H1 (cell line): ENCODE results near the gene CPLX1.

ENCODE experiments used
- CEBPB ChIP-seq: IDR thresholded peaks from 2 replicates; pipeline ENCODE4 v1.6.1; 2012; ENCODE audit warnings: low read depth, low read length
- CHD2 ChIP-seq: IDR thresholded peaks from 2 replicates; pipeline ENCODE4 v1.6.1; 2012; ENCODE audit warnings: low read length, improper control_type of control experiment
- GTF2F1 ChIP-seq: IDR thresholded peaks from 2 replicates; pipeline ENCODE4 v1.6.1; 2012; ENCODE audit warnings: low read depth, low read length, improper control_type of control experiment, borderline replicate concordance
- HDAC6 ChIP-seq: IDR thresholded peaks from one replicate; pipeline ENCODE4 v1.7.1; 2012; ENCODE audit warnings: low read depth, mild to moderate bottlenecking, inconsistent platforms, low read length, moderate library complexity
- RAD21 ChIP-seq, 2 experiments: IDR thresholded peaks in 1 of 2; conservative IDR thresholded peaks in 1 of 2; 2 replicates each; pipeline ENCODE4 v1.6.1; 2011; ENCODE audit warnings: low read depth in 2 of 2, low read length in 2 of 2, improper control_type of control experiment in 1 of 2, inconsistent platforms in 1 of 2, mild to moderate bottlenecking in 1 of 2, moderate library complexity in 1 of 2
- TF ChIP-seq, protein P1 (sequence below), 3 experiments: IDR thresholded peaks; 1 replicate in 2 of 3; 2 replicates in 1 of 3; pipeline versions ENCODE4 v1.5.1 to v1.6.1; 2011; ENCODE audit warnings: low read length in 3 of 3, mild to moderate bottlenecking in 3 of 3, inconsistent platforms in 2 of 3, low read depth in 1 of 3, moderate library complexity in 1 of 3; ENCODE audit not compliant: insufficient read depth in 1 of 3; ENCODE audit errors: control extremely low read depth in 1 of 3

DNA sequence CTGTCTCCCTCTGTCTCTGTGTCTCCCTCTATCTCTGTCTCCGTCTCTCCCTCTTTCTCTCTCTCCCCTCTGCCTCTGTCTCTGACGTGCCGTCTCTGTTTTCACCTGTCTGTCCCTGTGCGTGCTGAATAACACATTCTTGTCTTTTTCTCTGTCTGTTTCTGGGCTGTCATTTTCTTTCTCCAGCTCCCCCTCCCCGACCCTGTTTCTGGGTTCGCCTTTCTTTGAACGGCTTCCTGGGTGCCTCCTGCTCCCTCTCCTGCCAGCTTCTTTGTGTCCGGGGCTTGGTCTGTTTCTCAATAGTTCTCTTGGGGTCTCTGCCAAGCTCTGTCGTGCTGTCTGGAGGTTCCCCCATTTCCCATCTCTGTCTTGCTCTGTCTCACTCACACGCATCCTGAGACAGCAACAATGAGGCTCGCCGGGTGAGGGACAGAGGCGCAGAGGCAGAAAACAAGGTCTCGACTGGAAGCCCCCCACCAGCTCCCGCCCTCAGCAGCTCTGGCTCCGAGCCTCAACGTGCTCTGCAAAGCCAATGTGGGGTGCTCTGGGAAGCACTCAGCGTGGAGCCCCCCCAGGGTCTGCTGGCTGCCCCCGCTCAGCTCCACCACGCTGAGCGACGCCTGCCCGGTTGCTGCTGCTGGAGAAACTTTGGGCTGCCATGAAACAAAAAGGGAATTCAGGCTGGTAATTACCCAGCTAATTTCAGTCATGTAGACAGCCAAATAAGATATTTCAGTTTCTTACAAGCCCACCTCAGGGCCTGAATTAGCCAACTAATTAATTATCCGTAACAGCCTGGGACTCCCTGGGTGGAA lies 3.4 kb downstream of the CPLX1 start:
- no peak for TF ChIP-seq CHD2
- TF ChIP-seq, protein P1, sequence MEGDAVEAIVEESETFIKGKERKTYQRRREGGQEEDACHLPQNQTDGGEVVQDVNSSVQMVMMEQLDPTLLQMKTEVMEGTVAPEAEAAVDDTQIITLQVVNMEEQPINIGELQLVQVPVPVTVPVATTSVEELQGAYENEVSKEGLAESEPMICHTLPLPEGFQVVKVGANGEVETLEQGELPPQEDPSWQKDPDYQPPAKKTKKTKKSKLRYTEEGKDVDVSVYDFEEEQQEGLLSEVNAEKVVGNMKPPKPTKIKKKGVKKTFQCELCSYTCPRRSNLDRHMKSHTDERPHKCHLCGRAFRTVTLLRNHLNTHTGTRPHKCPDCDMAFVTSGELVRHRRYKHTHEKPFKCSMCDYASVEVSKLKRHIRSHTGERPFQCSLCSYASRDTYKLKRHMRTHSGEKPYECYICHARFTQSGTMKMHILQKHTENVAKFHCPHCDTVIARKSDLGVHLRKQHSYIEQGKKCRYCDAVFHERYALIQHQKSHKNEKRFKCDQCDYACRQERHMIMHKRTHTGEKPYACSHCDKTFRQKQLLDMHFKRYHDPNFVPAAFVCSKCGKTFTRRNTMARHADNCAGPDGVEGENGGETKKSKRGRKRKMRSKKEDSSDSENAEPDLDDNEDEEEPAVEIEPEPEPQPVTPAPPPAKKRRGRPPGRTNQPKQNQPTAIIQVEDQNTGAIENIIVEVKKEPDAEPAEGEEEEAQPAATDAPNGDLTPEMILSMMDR (IDR thresholded peaks at IDR 0.05; ENCODE audit: control extremely low read depth in 1 of 3, insufficient read depth in 1 of 3, low read depth in 1 of 3, low read length in 3 of 3), result no peak
- no peak for TF ChIP-seq GTF2F1
- TF ChIP-seq CEBPB, result no peak
- no peak for TF ChIP-seq RAD21 (IDR thresholded peaks at IDR 0.05 in 1 of 2, conservative IDR thresholded peaks at IDR 0.05 in 1 of 2; ENCODE audit: low read depth in 2 of 2, low read length in 2 of 2)
- no peak for TF ChIP-seq HDAC6
